ENCODE data around the gene MAML2.
A peak's percentile ranks its signal among the peaks of the same experiment; 100 is the strongest.

Gene MAML2

DNA sequence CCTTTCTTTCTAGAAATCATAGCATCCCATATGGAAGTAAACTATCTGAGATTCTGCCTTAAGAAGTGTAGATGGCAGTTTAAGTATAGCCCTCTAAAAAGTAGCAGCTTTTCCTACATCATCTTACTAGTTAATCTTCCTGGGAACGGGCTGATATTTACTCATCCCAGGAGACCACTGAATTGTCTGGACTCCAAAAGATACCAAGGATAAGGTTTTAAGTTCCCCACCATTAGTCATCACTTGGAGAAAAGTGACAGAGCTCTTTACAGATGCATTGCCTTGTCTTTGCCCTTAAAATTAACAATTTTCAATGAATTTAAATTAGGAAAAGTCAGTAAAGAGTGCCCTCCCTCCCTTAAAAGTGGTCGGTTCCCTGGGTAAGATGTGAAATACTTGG is 129.5 kb downstream of the MAML2 start:
- DNase-seq (ENCODE audit: low read depth): no peak

DNA sequence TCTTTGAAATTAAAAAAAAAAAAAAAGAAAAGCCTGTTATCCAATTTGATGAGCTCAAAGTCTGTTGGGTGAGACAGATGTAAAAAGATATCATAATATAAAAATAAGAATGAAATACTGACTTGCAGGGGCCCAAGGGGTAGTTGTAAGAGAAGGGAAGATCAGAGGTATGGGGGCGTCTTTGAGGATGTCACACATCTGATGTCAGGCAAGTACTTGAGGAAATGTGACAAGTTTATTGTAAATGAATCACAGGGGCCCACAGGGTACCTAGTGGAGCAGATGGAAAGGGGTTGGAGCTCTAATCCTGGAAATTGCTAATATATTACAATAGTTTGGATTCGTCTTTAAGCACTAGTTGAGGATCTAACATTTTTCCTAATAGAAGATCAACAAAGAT is 131.6 kb downstream of the MAML2 start:
- DNase-seq (ENCODE audit: low read depth): no peak

DNA sequence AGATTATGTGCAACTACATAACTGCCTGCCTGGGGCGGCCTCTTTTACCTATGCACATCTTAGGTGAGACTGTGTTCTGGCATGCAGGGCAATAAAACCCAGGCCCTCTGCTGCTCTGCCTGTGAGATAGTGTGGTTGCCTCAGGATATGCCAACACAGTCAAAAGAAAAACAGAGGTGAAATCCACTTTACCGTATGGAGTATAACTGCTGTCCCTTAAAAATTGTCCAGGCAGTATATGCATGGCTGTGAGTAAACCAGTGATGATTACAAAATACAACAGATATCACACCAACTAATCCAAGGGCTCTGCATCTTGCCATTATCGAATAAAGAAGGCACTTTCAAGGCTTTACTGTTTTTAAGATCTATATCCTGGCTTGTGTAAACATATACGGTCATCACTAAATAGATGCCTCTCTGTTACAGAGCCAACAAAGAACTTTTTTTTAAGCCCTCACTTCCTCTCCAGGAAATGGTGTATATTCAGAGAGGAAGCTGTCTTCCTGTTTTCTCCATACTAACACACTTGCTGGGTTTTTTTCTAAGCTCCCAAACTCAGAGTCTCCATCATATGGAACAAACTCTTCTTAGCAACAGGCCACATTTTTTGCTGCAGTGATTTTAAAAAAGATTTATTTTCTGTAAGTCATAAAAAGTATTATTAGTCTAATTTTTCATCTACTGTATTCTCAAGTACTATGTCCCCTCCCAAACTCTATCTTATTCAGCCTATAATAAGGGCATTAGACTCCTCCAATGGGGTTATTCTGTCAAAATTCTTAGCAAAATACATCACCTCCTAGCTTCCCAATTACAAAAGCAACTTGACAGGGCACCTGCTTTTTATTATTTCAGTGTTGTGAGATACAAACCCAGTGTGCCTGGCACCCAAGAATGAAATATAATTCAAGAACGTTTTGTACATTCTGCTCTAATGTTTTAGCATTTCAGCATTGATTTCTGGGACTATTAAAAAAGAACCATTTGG is 135.2 kb downstream of the MAML2 start:
- no peak for DNase-seq (ENCODE audit: low read depth)

DNA sequence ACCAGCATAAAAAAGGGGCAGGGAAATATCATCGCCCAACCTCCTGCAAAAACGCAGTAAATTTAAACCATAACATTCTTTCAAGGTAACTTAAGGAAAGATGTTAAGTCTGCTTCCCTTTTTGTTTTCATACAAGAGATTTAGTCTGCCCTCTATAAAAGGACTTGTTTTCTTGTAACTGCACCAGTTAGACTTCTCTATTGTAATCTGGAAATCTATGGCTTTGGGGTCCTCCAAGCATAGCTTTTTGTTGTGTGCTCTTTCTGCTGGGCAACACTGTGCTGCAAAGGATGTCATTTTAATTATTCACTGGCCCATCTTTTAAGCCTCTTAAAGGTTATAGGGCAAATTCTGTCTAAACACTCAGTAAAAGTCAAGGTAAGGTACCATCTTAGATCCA is 136.0 kb downstream of the MAML2 start:
- DNase-seq (ENCODE audit: low read depth): no peak

DNA sequence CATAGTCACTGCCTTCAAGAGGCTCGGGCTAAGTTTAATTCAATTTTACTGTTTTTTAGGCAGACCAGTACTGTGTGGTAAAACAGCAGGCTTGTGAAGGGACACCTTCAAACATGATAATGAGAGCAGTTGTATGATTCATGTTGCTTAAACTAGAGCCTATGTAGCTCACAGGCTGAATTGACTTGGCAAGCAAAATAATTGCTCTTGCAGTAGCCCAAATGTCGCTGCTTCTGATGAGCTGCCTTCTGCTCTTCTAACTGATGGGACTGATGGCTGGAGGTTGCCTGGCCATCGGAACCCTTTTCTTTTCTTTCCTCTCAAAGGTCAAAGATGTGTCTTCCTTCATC is 137.6 kb downstream of the MAML2 start:
- DNase-seq (ENCODE audit: low read depth): no peak

DNA sequence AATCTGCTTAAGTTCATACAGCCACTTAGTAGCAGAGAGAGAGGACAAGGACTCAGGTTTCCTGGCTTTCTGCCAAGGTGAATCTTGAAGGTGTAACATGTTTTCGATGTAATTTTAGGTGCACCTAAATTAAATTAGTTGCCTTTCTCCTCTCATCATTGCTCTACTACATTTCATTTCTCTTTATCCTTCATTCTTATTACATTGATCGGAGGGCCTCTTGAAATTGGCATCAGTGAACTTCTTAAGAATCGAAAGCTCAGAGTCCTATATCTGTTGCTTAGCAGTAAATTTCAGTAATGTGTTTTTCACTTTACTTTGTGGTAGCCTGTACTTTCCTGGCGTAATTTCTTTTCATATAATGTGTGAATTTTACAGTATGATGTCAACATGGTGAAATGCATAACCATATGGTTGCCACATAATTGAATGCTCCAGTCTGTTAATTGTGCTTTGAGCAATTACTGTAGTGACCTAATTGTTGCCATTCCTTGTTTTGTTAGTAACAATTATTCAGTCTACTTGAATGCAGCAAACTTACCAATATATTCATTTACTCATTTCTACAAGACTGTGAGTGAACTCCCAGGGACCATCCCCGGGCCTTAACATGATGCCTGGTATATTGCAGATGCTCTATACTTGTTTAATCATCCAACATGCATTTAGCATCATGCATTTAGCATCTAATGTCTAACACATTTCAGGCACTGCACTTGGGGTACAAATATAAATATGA is 138.1 kb downstream of the MAML2 start:
- no peak for DNase-seq (ENCODE audit: low read depth)

DNA sequence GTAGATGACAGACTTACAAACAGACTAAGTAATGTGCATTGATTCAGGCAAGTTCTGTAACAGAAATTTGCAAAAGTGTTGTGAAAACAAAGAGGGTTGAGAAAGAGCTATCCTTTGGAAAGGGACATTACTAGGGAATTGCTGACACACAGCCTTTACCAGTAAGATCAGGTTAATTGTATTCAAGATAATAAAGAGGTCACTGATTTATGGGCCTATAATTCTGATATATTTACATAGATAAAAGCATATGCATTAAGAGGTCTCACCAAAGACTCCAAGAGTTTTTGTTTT is 138.7 kb downstream of the MAML2 start:
- no peak for DNase-seq (ENCODE audit: low read depth)

DNA sequence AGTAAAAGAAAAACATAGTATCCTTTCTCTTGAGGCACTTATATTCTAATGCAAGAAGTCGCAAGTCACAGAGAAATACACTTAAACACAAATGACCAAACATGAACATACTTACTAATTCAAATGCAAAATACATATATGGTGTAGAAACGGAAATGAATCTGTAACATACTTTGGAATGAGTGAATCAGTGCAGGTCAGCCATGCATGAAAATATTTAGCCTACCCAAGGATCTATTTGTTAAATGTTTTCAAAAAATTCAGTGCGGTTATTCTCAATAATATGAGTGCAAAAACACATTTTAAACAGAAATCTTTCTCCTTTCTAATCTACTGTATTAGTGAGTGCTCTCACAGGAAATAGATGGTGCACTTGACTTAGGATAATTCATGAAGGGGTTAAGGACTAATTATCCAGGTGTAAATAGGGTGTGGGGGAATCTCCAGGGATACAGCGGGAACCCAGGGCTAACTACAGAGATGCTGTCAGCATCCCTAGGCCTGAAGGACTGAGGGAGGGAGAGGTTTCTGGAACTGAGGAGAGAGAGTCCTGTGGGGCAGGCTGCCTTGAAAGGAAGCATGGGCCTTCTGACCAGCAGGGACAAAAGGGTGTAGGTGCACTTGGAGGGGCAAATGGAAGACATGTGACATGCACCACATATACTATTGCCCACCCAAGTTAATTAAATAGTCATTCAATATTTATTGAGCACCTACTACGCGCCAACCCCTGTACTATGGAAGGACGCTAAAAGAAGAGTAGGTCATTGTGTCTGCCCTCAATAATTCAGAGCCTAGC is 139.2 kb downstream of the MAML2 start:
- no peak for DNase-seq (ENCODE audit: low read depth)

DNA sequence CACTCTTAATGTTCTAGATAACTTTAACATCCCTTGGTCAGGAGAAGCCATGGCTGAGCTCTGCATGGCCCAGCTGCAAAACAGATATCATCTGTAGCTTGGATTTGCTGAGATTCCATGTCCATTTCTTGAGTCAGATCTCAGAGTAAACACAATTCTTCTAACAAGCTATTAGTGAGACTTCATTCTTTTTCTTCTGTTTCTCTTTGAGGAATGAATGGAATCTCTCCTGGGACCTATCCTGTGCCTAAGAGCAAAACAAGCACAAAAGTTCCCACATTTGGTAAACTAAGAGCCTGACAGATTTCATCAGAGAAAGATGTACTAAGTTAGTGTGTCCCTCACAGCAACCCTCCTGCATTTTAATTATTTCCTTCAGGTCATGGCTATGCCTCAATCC is 142.8 kb downstream of the MAML2 start:
- peak; percentile 86 for DNase-seq (ENCODE audit: low read depth)

DNA sequence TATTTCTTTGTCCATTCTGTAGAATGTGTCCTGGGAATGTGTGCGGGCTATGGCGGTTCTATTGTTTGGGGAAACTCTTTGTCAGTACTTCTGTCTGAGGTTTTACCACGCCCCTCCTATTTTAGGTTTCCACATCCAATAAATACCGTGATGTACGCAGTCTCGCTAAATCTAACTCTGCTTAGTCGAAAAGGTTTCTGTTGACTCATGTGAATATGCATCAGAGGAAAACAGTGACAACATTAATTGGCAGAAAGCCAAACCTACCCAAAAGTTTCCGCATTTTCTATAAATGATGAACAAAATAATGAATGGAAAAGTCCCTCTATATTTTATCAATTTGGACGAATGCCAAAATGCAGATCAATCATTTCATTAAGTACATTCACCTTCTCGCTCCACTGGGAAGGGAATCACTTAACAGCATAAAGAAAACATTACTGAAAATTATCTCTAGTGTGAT is 143.4 kb downstream of the MAML2 start:
- no peak for DNase-seq (ENCODE audit: low read depth)

DNA sequence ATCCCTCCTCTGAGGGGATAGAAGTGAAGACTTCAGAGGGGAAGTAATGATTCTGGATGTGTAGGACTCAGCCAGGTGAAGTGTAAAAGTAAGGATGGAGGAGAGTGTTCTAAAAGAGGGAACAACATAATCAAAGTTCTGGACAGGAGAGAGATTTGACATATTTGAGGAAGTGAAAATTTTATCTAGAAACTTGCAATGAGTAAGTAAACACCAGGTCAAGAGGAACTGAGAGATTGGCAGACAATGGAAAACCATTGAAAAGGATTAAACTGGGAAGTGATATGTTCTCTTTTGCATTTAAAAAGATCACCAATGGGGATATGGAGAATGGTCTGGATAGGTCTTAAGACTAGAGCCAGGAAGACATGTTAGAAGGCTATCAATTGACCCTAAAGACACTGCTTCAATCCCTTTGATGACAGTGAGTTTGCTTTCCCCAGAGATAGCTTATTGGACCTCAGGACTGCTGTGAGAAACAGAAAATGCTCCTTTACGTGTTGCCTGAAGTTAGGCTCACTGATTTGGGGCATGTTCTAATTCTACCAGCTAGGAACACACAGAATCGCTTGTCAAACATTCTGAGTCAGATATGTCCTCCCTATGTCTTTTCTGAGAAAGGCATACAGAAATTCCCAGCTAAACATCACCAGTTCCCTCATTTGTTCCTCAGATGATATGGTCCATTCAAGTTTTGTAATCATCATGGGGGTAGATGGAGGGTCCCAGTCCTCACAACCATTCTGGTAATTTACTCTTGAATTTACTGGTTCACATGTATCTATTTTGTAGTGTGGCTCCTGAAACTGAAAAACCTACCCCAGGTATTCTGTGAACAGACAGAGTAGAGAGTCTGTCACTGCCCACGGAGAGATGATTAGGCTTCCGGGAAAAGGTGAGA is 144.9 kb downstream of the MAML2 start:
- DNase-seq (ENCODE audit: low read depth): no peak

DNA sequence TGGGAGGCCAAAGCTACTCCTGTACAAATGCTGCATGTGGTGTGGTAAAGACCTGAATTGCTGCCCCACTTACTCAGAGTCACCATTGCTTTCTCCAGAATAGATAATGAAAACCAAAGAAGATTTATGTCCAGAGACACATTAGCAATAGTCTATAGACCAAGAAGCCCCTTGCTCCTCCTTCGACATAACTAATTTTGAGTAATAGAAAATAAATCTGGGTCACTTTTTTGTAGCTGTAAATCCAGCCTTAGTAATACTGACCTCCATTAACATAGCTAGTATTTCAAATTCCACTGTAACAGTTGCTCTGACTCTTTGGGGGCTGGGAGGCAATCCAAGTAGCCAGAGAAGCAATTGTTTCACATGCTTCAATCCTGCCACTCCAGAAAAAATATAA is 145.9 kb downstream of the MAML2 start:
- no peak for DNase-seq (ENCODE audit: low read depth)

DNA sequence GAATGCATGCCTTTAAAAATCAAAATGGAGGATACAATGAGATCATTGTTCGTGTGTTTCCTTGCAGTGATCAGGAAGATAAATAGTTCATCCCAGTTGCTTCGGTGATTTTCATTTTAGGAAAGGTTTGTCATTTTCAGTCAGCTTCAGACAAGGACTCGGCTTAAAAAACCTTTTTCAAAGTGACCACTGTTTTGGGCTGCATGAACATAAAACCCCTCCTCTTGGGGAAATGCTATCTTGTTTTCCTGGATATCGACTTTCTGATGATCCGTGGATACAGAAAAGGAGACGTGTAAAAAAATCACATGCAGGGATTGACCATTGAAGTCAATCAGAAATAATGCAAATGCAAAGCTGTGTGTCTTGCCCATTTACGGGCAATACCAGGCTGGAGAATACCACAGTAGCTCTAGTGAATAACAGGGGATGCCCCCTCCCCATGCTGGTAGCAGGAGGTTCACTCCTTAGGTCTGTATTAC is 146.8 kb downstream of the MAML2 start:
- no peak for DNase-seq (ENCODE audit: low read depth)

DNA sequence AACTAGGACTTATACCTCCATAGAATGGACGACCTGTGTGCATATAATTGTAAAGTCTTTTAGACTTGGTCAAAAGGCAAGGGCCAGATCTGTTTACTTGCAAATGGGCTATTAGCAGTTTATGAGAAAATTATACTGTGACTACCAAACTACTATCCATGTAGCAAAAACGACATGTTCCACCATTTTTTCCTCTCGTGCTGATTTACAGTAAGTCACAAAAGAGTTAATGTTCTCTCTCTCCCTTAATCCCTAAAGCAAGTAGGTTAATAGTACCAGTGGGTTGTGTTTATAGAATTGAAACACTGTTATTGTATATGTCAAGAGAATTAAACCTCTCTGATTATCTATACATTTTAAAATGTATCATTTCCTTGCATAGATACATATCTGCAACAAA is 147.3 kb downstream of the MAML2 start:
- DNase-seq (ENCODE audit: low read depth): no peak

DNA sequence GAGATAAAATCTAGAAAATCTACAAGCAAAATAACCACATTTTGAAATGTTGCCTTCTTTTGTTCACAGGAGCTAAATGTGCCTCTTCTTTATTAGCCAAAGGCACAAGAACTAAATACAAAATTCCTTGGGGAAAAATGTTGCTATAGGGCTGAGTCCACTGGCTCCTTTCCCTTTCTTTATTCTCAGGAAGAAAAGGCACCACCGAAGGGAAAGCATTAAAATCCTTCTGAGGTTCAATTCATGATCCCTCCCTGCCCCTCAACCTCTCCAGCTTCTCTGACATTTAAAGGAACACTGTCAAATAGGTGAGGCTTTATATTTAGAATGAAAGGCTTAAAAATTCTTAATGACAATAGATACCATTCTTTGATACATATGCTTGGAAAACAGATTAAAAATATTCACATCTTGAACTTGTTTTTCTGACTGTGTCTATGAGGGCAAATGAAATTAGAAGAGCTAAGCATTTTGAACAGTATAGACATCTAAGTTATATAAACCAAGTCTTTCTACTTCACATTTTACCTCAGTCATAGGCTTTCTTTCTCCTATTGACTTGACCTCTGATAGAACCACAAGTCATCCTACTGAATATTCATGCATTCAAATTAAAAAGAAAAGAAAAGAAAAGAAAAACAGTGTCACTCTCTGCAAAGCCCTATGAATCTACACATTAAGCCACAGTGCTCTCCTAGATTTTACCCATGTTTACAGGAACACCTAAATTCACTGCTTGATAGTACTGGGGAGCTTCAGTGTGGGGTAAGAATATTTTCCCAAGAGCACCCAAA is 148.2 kb downstream of the MAML2 start:
- DNase-seq (ENCODE audit: low read depth): no peak

DNA sequence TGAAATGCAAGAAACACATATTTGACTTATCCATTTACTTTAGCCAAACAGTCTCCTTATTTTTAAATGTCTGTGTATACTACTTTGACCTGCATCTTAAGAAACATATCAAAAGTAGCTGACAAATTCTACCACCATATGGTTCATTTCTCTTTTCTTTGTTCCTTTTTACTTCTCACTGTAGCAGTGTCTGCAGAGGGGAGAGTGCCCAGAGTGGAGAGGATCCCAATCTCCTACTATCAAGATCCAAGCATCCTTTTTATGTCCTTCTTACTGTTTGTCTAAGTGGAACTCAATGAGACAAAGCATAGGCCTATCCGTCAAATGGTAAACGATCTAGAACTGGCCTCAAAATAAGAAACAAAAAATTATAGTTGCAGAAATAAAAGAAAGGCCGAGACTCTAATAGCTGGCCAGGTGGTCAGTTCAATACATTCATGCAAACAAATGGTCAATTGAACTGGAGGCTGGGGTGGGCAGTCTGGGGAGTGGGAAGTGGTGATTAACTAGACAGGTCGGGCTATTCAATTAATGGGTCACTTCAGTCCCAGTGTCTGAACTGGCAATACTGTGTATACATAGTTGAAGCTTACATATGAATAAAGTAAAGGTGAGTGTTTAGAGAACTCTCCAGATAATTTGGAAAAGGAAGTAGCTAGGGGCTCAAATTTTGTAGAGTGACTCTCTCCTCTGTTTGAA is 149.1 kb downstream of the MAML2 start:
- no peak for DNase-seq (ENCODE audit: low read depth)

DNA sequence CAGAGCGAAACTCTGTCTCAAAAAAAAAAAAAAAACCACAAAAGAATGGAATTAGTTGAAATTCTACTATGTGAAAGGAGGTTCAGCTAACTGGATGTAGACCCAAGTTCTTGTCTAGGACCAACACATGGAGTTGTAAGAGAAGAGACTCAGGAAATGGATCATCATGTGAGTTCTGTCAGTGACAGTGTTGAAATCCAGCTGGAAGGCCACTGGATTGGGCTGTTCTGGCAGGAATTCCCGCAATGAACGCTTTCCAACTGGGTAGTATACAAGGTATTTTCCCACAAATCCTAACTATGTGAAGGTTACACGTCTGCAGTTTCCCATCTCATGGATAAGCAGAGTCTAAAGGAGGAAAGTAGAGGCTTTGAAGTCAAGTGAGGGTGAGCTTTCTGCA is 151.2 kb downstream of the MAML2 start:
- DNase-seq (ENCODE audit: low read depth): no peak

DNA sequence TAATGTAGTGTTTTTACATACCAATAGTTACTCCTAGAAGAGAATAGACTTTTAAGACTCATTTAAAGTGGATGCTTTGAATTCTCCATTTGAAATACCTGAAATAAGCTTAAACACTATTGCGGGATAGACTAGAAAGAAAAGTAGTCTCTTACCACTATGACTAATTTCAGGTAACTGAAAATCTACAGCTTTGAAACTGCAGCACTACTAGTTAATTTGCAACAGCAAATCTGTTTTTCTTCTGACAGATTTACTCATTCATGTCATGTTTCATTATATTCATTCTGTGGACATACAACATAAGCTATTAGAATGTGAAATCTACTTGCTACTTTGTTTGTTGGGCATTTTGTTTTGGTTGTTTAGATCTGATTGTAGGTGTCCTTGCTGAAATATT is 153.6 kb downstream of the MAML2 start:
- no peak for DNase-seq (ENCODE audit: low read depth)

DNA sequence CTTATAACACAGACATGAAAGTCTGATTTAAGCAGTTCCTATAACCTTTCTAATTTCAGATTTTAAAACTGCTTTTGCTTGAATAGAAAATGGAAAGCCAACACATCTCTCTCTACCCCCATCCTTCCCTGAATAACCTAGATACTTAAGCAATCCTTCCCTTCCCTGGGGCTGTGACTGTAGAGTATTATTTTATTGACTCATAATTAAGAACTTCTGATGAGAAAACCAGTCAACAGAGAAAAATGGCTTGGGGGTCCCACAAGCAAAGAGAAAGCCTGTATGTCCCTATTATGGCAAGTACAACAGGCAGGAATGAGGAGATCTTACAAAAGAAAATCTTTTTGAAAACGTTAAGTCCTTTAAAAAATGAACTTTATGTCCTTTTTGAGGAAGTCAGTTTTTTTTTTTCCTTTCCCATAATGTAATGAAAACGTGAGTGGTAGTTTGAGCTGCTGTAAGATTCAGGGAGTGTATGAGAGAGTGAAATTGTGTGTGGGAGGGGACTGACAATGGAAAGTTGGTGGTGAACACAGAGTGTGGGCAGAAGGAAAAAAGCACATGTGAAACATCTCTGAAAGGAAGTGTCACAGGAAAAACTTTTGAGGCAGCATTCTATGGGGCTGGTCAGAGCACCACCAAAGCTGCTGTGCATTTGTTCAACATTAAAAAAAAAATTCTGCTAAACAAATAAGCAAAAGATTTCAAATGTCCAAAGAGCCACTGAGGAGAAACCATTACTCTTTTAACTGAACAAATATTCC is 154.6 kb downstream of the MAML2 start:
- DNase-seq (ENCODE audit: low read depth): no peak
